K562 (cell line): ENCODE measurements around the gene SEC11A. TPM values are rescaled to one million over a fixed set of nuclear protein-coding genes. Genes with fewer than 3 reads are reported as not detected.
A peak's percentile ranks its signal among the peaks of the same experiment; 100 is the strongest.

Source experiments
- BMI1 ChIP-seq: fragments of 150-350 bp; IDR thresholded peaks from 2 replicates; pipeline ENCODE4 v1.6.1; 2014; ENCODE audit warnings: low read length
- BRD4 ChIP-seq: fragments of 200-600 bp; sonication (generic); IDR thresholded peaks from 2 replicates; pipeline ENCODE4 v1.6.1; 2017; ENCODE audit warnings: inconsistent platforms
- BRF1 ChIP-seq: IDR thresholded peaks from 3 replicates; pipeline ENCODE4 v1.6.1; 2011; ENCODE audit warnings: borderline replicate concordance, mild to moderate bottlenecking; ENCODE audit not compliant: insufficient read length; ENCODE audit errors: extremely low read depth
- CTBP1 ChIP-seq: fragments of 450-650 bp; IDR thresholded peaks from 2 replicates; pipeline ENCODE4 v1.6.1; 2016; ENCODE audit warnings: borderline replicate concordance
- CUX1 ChIP-seq: fragments of 200-800 bp; sonication (Bioruptor generic); IDR thresholded peaks from 2 replicates; pipeline ENCODE4 v1.6.1; 2016; ENCODE audit warnings: missing genetic modification characterization, missing compliant biosample characterization
- E2F1 ChIP-seq: sonication (generic); formaldehyde crosslinking; IDR thresholded peaks from 2 replicates; pipeline ENCODE4 v1.8.1; 2023; ENCODE audit warnings: mild to moderate bottlenecking, missing genetic modification reagents, moderate library complexity
- L3MBTL2 ChIP-seq: fragments of 450-650 bp; IDR thresholded peaks from 2 replicates; pipeline ENCODE4 v1.6.1; 2016; ENCODE audit warnings: mild to moderate bottlenecking, moderate library complexity
- LARP7 ChIP-seq: fragments of 450-650 bp; IDR thresholded peaks from 2 replicates; pipeline ENCODE4 v1.6.1; 2016
- NR4A1 ChIP-seq, 2 experiments: fragments of 250-450 bp in 1 of 2; fragments of 450-650 bp in 1 of 2; sonication (Bioruptor Pico) in 1 of 2; IDR thresholded peaks; 2 replicates each; pipeline versions ENCODE4 v1.4.0 to v1.6.1; 2016 to 2020; ENCODE audit warnings: mild to moderate bottlenecking in 2 of 2, missing compliant biosample characterization in 1 of 2, missing genetic modification characterization in 1 of 2, moderate library complexity in 1 of 2
- PHTF2 ChIP-seq: fragments of 250-450 bp; sonication (Bioruptor Pico); IDR thresholded peaks from 2 replicates; pipeline ENCODE4 v1.5.0; 2021; ENCODE audit warnings: mild to moderate bottlenecking
- POLR2A ChIP-seq: fragments of 450-650 bp; conservative IDR thresholded peaks from 2 replicates; pipeline ENCODE4 v1.6.1; 2016
- SNAPC5 ChIP-seq: fragments of 250-450 bp; sonication (Bioruptor Pico); IDR thresholded peaks from 2 replicates; pipeline ENCODE4 v1.8.0; 2021; ENCODE audit warnings: moderate library complexity, mild to moderate bottlenecking, inconsistent platforms
- U2AF1 ChIP-seq: fragments of 200-400 bp; formaldehyde crosslinking; optimal IDR thresholded peaks from 2 replicates; pipeline ENCODE3; 2017; ENCODE audit warnings: mild to moderate bottlenecking, low read depth, low read length, moderate library complexity
- ZEB2 ChIP-seq: fragments of 450-650 bp; IDR thresholded peaks from 2 replicates; pipeline ENCODE4 v1.6.1; 2016
- ZNF121 ChIP-seq: sonication (generic); formaldehyde crosslinking; conservative IDR thresholded peaks from 2 replicates; pipeline ENCODE4 v1.8.0; 2022; ENCODE audit warnings: missing genetic modification reagents
- ZNF507 ChIP-seq: conservative IDR thresholded peaks from 2 replicates; pipeline ENCODE4 v1.6.1; 2017; ENCODE audit warnings: missing genetic modification characterization, missing compliant biosample characterization
- polyA plus RNA-seq, 8 experiments: library from polyadenylated mRNA; depleted of rRNA in 4 of 8; stranded (reverse) in 5 of 8; unstranded in 3 of 8; fragments of >200 nt; fragmentation: Nextera tagmentation in 2 of 8; fragmentation: Illumina TruSeq in 1 of 8; extraction: Ambion mirVana in 2 of 8; extraction: Trizol in 1 of 8; gene quantifications; 2 replicates each; pipeline versions ENCODE4 v1.2.1 to v1.2.3, GENCODE V29; 2011 to 2014; ENCODE audit warnings: inconsistent platforms in 1 of 8, missing spikeins in 1 of 8
- total RNA-seq, 7 experiments: library from RNA; depleted of rRNA in 6 of 7; stranded (reverse); fragments of >200 nt in 6 of 7; fragmentation: Illumina TruSeq in 2 of 7; extraction: Trizol in 2 of 7; gene quantifications; 2 replicates each; pipeline versions ENCODE4 v1.2.1 to v1.2.3, GENCODE V29; 2011 to 2021; ENCODE audit warnings: low replicate concordance in 1 of 7
- TF ChIP-seq, protein P1 (sequence below), 2 experiments: fragments of 450-650 bp in 1 of 2; sonication (generic) in 1 of 2; formaldehyde crosslinking; conservative IDR thresholded peaks; 2 replicates each; pipeline versions ENCODE4 v1.4.0 to v1.8.1; 2020 to 2022; ENCODE audit warnings: mild to moderate bottlenecking in 1 of 2, missing genetic modification reagents in 1 of 2
- TF ChIP-seq, protein P2 (sequence below): fragments of 150-350 bp; conservative IDR thresholded peaks from 2 replicates; pipeline ENCODE4 v1.6.1; 2014; ENCODE audit warnings: low read length

The SEC11A gene
- total and polyA plus RNA-seq, 9 of the 15 experiments (the other 6 are each of a cell fraction or from before 2014, with no cell fraction given): 175 to 310 (median 229) TPM

DNA sequence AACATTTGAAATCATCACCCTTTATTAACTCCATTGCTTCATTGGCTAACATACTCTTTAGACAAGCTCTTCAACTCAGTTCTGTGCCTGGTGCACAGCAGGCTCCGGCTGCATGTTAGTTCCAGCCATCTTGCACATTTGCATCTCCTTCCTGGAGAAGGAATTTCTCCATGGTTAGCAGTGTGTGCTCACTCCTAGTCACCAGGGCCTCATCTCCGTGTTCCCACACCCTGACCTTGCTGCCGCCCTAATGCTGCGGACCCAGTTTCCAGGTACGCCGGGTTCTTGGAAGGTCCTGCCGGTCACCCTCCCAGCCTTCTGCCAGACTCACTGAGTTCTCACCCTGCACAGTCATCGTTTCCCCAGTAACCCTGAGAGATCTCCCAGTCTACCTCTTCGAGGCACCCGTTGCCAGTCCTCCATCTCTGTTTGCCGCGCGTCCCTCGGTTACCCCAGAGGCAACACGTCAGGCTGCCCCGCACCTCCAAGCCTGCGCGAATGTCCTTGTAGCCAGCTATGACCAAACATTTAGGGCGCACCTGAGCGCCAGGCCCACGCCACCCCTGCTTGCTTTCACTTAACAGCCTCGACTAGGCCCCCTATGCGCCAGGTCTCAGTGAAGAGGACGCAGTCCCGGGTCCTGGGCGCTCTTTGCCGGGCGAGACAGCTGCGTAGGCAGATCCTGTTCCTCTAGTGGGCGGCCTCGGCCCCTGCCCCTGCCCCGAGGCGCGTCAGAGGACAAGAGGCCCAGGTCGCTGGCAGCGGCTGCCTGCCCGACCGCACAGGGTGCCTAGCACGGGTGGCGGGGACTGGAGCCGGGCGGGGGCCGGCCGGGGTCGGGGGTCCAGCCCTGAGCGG lies 31.7 kb upstream of the SEC11A start (continued):
- TF ChIP-seq BRD4 (no peak), LARP7 (no peak), PHTF2 (CRISPR knock-in tag) (no peak), BRF1 (no peak), ZNF121 (CRISPR knock-in tag) (no peak; the same call in 1 of the 2 replicates), SNAPC5 (CRISPR knock-in tag) (no peak), CTBP1 (peak; percentile 75), L3MBTL2 (peak; percentile 74), BMI1 (no peak), NR4A1 (CRISPR knock-in tag; IDR thresholded peaks at IDR 0.05) (no peak), NR4A1 (tag; IDR thresholded peaks at IDR 0.05) (no peak), POLR2A (peak; percentile 70), ZEB2 (0 out of 2 replicates have a peak, but pooled peaks have one; percentile 25), CUX1 (no peak), ZNF507 (tag) (no peak), U2AF1 (no peak), E2F1 (CRISPR knock-in tag) (0 out of 2 replicates have a peak, but pooled peaks have one; percentile 48)
- TF ChIP-seq, protein P1, sequence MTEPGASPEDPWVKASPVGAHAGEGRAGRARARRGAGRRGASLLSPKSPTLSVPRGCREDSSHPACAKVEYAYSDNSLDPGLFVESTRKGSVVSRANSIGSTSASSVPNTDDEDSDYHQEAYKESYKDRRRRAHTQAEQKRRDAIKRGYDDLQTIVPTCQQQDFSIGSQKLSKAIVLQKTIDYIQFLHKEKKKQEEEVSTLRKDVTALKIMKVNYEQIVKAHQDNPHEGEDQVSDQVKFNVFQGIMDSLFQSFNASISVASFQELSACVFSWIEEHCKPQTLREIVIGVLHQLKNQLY (CRISPR knock-in tag; conservative IDR thresholded peaks at IDR 0.05): no peak; a peak in 1 of 4 replicates
- TF ChIP-seq, protein P2, sequence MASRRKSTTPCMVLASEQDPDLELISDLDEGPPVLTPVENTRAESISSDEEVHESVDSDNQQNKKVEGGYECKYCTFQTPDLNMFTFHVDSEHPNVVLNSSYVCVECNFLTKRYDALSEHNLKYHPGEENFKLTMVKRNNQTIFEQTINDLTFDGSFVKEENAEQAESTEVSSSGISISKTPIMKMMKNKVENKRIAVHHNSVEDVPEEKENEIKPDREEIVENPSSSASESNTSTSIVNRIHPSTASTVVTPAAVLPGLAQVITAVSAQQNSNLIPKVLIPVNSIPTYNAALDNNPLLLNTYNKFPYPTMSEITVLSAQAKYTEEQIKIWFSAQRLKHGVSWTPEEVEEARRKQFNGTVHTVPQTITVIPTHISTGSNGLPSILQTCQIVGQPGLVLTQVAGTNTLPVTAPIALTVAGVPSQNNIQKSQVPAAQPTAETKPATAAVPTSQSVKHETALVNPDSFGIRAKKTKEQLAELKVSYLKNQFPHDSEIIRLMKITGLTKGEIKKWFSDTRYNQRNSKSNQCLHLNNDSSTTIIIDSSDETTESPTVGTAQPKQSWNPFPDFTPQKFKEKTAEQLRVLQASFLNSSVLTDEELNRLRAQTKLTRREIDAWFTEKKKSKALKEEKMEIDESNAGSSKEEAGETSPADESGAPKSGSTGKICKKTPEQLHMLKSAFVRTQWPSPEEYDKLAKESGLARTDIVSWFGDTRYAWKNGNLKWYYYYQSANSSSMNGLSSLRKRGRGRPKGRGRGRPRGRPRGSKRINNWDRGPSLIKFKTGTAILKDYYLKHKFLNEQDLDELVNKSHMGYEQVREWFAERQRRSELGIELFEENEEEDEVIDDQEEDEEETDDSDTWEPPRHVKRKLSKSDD: no peak
